DMS53 (cell line): ENCODE data around the gene HRK.

Experiments used
- DNase-seq: peaks from one replicate; lab custom pipeline; 2025; lab: John Stamatoyannopoulos, UW

HRK gene

GRCh38 chr12:116864371-116865160 is 16.7 kb downstream of the HRK start:
- DNase-seq: no peak

GRCh38 chr12:116863275-116863767 is 17.9 kb downstream of the HRK start:
- DNase-seq: peak; percentile 58

GRCh38 chr12:116862167-116862566 is 19.1 kb downstream of the HRK start:
- DNase-seq: no peak

GRCh38 chr12:116861320-116861719 is 19.9 kb downstream of the HRK start:
- peak; percentile 92 for DNase-seq

- DNase-seq: no peak
Observed at GRCh38 chr12:116860263-116860662, 21.0 kb downstream of the HRK start.

GRCh38 chr12:116859079-116859478 is 22.2 kb downstream of the HRK start:
- DNase-seq: peak; percentile 35

GRCh38 chr12:116856729-116857128 is 24.5 kb downstream of the HRK start:
- no peak for DNase-seq

- DNase-seq: no peak
Observed at GRCh38 chr12:116855744-116856470, 25.3 kb downstream of the HRK start.

GRCh38 chr12:116853507-116853906 is 27.7 kb downstream of the HRK start:
- no peak for DNase-seq

GRCh38 chr12:116852303-116852702 is 28.9 kb downstream of the HRK start:
- DNase-seq: no peak

- no peak for DNase-seq
Observed at GRCh38 chr12:116849216-116849615, 32.0 kb downstream of the HRK start.

- no peak for DNase-seq
Observed at GRCh38 chr12:116843085-116843484, 38.2 kb downstream of the HRK start.

GRCh38 chr12:116839287-116839830 is 41.9 kb downstream of the HRK start:
- DNase-seq: no peak

GRCh38 chr12:116838365-116838764 is 42.9 kb downstream of the HRK start:
- DNase-seq: no peak

- no peak for DNase-seq
Observed at GRCh38 chr12:116837097-116837496, 44.1 kb downstream of the HRK start.

GRCh38 chr12:116835484-116835883 is 45.8 kb downstream of the HRK start:
- DNase-seq: no peak

- DNase-seq: no peak
Observed at GRCh38 chr12:116833474-116833873, 47.8 kb downstream of the HRK start.

- DNase-seq: no peak
Observed at GRCh38 chr12:116832353-116832752, 48.9 kb downstream of the HRK start.

GRCh38 chr12:116827432-116827831 is 53.8 kb downstream of the HRK start:
- DNase-seq: no peak

GRCh38 chr12:116821291-116821690 is 60.0 kb downstream of the HRK start:
- DNase-seq: no peak

GRCh38 chr12:116820064-116820656 is 61.1 kb downstream of the HRK start:
- DNase-seq: peak; percentile 55
